Heart right ventricle (tissue), 16 donors: ENCODE measurements around the gene CRACR2B. TPM values are rescaled to one million over a fixed set of nuclear protein-coding genes. Genes with fewer than 3 reads are reported as not detected.

Source experiments
- ATAC-seq, 8 donors: fragments of 200-7000 bp; cut with Tn5 transposase; one replicate each; pipeline ENCODE4 v1.9.1; 2020; ENCODE audit warnings: mild to moderate bottlenecking in 8 of 8, moderate library complexity in 8 of 8, moderate number of reproducible peaks in 1 of 8
- DNase-seq, 2 donors: peaks; one replicate each; pipeline ENCODE4 v3.0.0-alpha.2; 2020
- H3K27ac ChIP-seq, 10 donors: fragments of 200-600 bp; sonication (generic) in 2 of 10; one replicate each; pipeline versions ENCODE4 v1.5.0 to v1.8.0; 2020 to 2022; ENCODE audit warnings: mild to moderate bottlenecking in 3 of 10
- H3K27me3 ChIP-seq, 7 donors: fragments of 200-600 bp; one replicate each; pipeline ENCODE4 v1.8.0; 2021 to 2022; ENCODE audit warnings: mild to moderate bottlenecking in 2 of 7
- H3K36me3 ChIP-seq, 9 donors: fragments of 200-600 bp; sonication (generic) in 1 of 9; one replicate each; pipeline versions ENCODE4 v1.5.0 to v1.8.0; 2020 to 2022; ENCODE audit warnings: mild to moderate bottlenecking in 2 of 9
- H3K4me1 ChIP-seq, 9 donors: fragments of 200-600 bp; sonication (generic) in 1 of 9; one replicate each; pipeline versions ENCODE4 v1.5.0 to v1.8.0; 2020 to 2022; ENCODE audit warnings: mild to moderate bottlenecking in 4 of 9
- H3K4me3 ChIP-seq, 10 donors: fragments of 200-600 bp; sonication (generic) in 2 of 10; one replicate each; pipeline versions ENCODE4 v1.5.0 to v1.8.0; 2020 to 2022; ENCODE audit warnings: mild to moderate bottlenecking in 7 of 10, moderate library complexity in 2 of 10
- H3K9me3 ChIP-seq, 11 donors: fragments of 200-600 bp in 10 of 11; sonication (generic) in 2 of 11; one replicate each; pipeline versions ENCODE4 v1.5.0 to v1.8.0; 2013 to 2022; ENCODE audit warnings: mild to moderate bottlenecking in 2 of 11, control low read depth in 1 of 11, moderate library complexity in 1 of 11
- CTCF ChIP-seq, 9 donors: fragments of 200-600 bp; sonication (generic) in 2 of 9; IDR thresholded peaks; one replicate each; pipeline versions ENCODE4 v1.5.0 to v1.8.0; 2021 to 2022; ENCODE audit warnings: antibody characterized with exemption in 9 of 9, mild to moderate bottlenecking in 5 of 9, moderate library complexity in 1 of 9
- WGBS, 2 donors: extraction: QIAGEN DNeasy Blood & Tissue Kit; methylation state at CpG; one replicate each; pipeline ENCODE4 v1.1.7; 2013; ENCODE audit warnings: inconsistent platforms in 1 of 2; 5-methylcytosine and 5-hydroxymethylcytosine counted together
- intact Hi-C, 10 donors: fragments of 100-400 bp; cut with DNase I; formaldehyde crosslinking; loops; one replicate each; pipeline versions ENCODE4 v1.11.1 to v1.14.2; 2022
- polyA plus RNA-seq, 2 donors: library from polyadenylated mRNA; stranded (reverse); fragments of 200-250 nt; gene quantifications; one replicate each; pipeline ENCODE4 v1.2.3, GENCODE V29; 2013
- total RNA-seq, 10 donors: library from RNA; stranded (reverse); fragmentation: NEBNext Ultra II Directional in 3 of 10; extraction: Animal tissue kit (Norgen Biotek cat#: 25700) in 3 of 10; gene quantifications; one replicate each; pipeline versions ENCODE4 v1.2.1 to v1.2.4, GENCODE V29; 2021 to 2023
- donor health status: Arrhythmogenic right ventricular cardiomyopathy.
- donor health status: ischemic (EF 13 %, LVEDD 7.1; RV severe dilation, severe dysfunction).
- donor health status: healthy with polysubstance abuse.
- donor health status: DM: no; HTN: yes; CAD: no.
- donor health status: DM: no; HTN: no; CAD: no.
- donor health status: ischemic (EF 25% LVEDD 6.9; RV normal size, moderate dysfunction).
- donor health status: ischemic (EF 25% LVEDD 5.7; RV mildly dilated, moderate dysfunction).
- donor health status: healthy.
- donor health status: DM: yes; HTN: yes; CAD: no.
- donor health status: Ischemic cardiomyopathy.
- donor health status: ischemic (EF 35%, LVEDD 5.7; RV mildly dilated, moderate dysfunction).
- donor health status: nonischemic (EF 11% LVEDD 7.7; RV severe dilation, severe dysfunction).
- donor health status: DM: yes; HTN: yes; CAD: no.
- donor health status: PGD.
- donor health status: ischemic (EF 29% LVEDD 5.4; RV normal size, mild dysfunction).
- donor health status: nonischemic (EF 23%, LVEDD 6.1; RV moderate dilation, normal function).

CRACR2B gene
- total and polyA plus RNA-seq, 12 donors, result 11.4 to 72.3 (median 17.0) TPM

- DNase-seq (no peak), ATAC-seq (no peak)
- 81 to 87% methylated on average over 36 to 41 of the region's 41 CpGs for WGBS, 2 donors
- Histone ChIP-seq H3K4me3 (no peak overlapping the region), H3K27me3 (no peaks in the 10 kb centered on the region), H3K36me3 (peaks cover 0 to 61% (median 9%) of the 10 kb centered on the region in 9 donors), H3K9me3 (no peaks in the 10 kb centered on the region), H3K27ac (no peak overlapping the region), H3K4me1 (peaks cover 0 to 14% (median 2%) of the 10 kb centered on the region in 9 donors)
- no peak for TF ChIP-seq CTCF (IDR thresholded peaks at IDR 0.05)
- intact Hi-C loops, result no loop called here
Observed at GRCh38 chr11:865462-866430, 38.0 kb downstream of the CRACR2B start.

DNA sequence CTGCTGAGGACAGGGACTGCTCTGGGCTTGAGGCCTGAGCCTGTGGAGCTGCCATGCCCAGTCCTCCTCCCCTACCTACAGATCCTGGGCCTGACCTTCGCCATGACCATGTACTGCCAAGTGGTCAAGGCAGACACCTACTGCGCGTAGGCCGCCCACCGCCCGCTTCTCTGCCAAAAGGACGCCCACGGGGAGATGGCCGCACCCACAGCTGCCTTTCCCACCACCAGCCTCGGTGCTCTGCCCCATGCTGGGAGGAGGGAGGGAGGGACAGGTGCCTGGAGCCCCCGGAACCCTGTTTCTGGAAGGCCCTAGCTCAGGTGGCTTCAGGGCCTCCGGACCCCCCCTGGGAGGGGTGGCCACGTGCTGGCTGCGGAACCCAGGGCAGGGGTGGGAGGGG, 38.8 kb downstream of the CRACR2B start:
- H3K4me1 ChIP-seq, result peaks cover 0 to 9% (median 0%) of the 10 kb centered on the region in 9 donors
- no peak overlapping the region for H3K27ac ChIP-seq
- ATAC-seq, result no peak
- no peaks in the 10 kb centered on the region for H3K27me3 ChIP-seq
- no peak overlapping the region for H3K4me3 ChIP-seq
- H3K9me3 ChIP-seq, result no peaks in the 10 kb centered on the region
- intact Hi-C loops, result no loop called here
- no peak for TF ChIP-seq CTCF (IDR thresholded peaks at IDR 0.05)
- DNase-seq, result no peak
- peaks cover 0 to 59% (median 9%) of the 10 kb centered on the region in 9 donors for H3K36me3 ChIP-seq
- WGBS, 2 donors, result 91 to 92% methylated on average over 14 of the region's 14 CpGs

DNA sequence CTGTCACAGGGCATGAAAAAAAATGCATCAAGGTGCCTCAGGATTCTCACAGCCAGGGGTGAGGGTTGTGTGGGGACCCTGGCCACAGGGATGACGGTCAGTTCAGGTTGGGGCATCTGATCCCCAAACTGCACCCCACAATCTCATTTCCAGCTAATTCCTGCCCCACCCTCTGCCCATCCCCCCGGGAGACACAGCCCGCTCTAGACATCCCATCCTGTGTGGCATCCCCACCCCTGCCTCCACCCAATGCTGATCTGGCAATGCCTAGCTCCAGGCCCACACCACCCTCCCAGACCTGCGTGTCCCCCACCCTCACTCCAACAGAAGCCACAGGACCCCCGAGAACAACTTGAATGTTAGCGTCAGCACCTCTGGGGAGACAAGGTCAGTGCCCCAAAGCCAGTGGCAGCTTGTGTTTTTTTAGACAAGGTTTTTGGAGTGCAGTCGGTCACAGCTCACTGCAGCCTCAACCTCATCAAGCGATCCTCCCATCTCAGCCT, 40.2 kb downstream of the CRACR2B start:
- Histone ChIP-seq H3K4me1 (no peaks in the 10 kb centered on the region), H3K36me3 (peaks cover 0 to 51% (median 9%) of the 10 kb centered on the region in 9 donors), H3K9me3 (no peaks in the 10 kb centered on the region), H3K4me3 (no peak overlapping the region), H3K27me3 (no peaks in the 10 kb centered on the region), H3K27ac (no peak overlapping the region)
- TF ChIP-seq CTCF (IDR thresholded peaks at IDR 0.05), result no peak
- ATAC-seq, result no peak
- no peak for DNase-seq
- WGBS, 2 donors, result 85 to 88% methylated on average over 8 of the region's 8 CpGs
- intact Hi-C loops, result no loop called here

DNA sequence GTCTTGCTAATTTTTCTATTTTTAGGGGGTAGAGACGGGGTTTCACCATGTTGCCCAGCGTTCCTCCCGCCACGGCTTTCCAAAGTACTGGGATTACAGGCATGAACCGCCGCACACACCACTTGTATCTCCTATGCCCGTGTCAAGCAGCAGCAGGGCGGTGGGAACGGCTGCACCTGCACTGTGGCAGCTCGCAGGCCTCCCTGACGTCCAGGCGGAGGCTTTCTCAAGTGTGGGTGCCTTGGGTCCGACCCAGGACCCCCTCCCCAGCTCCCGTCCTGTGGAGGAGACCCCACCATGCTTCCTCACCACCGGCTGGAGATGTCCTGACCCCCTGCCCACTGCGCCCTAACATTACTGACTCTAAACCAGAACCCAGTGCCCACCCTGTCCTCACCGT, 40.7 kb downstream of the CRACR2B start:
- TF ChIP-seq CTCF (IDR thresholded peaks at IDR 0.05), result no peak

More for the DNA sequence above, 40.7 kb downstream of the CRACR2B start:
- Histone ChIP-seq H3K4me3 (no peak overlapping the region), H3K36me3 (peaks cover 0 to 48% (median 9%) of the 10 kb centered on the region in 9 donors), H3K27ac (no peak overlapping the region), H3K27me3 (no peaks in the 10 kb centered on the region), H3K9me3 (no peaks in the 10 kb centered on the region), H3K4me1 (no peaks in the 10 kb centered on the region)
- no peak for DNase-seq
- intact Hi-C loops, result no loop called here
- 91 to 93% methylated on average over 17 of the region's 17 CpGs for WGBS, 2 donors
- no peak for ATAC-seq
